ACC112 (cell line): Measurements from ENCODE around the gene OXA1L.
"Not testable (repeated sequence)": the region's sequence is repeated elsewhere in the genome, so short reads cannot be mapped to it uniquely, and the experiment has no call there.

Source experiments
- H2AFZ ChIP-seq: fragments of 200-600 bp; sonication (generic); one replicate; pipeline ENCODE4 v1.6.0; 2017; ENCODE audit warnings: antibody characterized with exemption, low read length; ENCODE audit not compliant: unreplicated experiment
- H3K27ac ChIP-seq: fragments of 200-600 bp; sonication (generic); 2 replicates; pipeline ENCODE4 v1.5.1; 2014; ENCODE audit warnings: low read depth, mild to moderate bottlenecking, antibody characterized with exemption, low read length, moderate library complexity
- H3K27me3 ChIP-seq: fragments of 200-600 bp; sonication (generic); 2 replicates; pipeline ENCODE4 v1.6.1; 2014; ENCODE audit warnings: mild to moderate bottlenecking, antibody characterized with exemption, low read length, moderate library complexity, mixed read lengths; ENCODE audit not compliant: insufficient read depth
- H3K36me3 ChIP-seq: fragments of 200-600 bp; sonication (generic); 2 replicates; pipeline ENCODE4 v1.6.1; 2016; ENCODE audit warnings: mild to moderate bottlenecking, antibody characterized with exemption, low read length, moderate library complexity, mixed read lengths; ENCODE audit not compliant: insufficient read depth
- H3K4me1 ChIP-seq: fragments of 200-600 bp; sonication (generic); one replicate; pipeline ENCODE4 v1.6.1; 2016; ENCODE audit warnings: low read length, mixed read lengths; ENCODE audit not compliant: insufficient read depth, unreplicated experiment, control insufficient read depth
- H3K4me3 ChIP-seq: fragments of 200-600 bp; sonication (generic); 2 replicates; pipeline ENCODE4 v1.5.1; 2014; ENCODE audit warnings: mild to moderate bottlenecking, low read depth, low read length
- H3K79me2 ChIP-seq: fragments of 200-600 bp; sonication (generic); one replicate; pipeline ENCODE4 v1.6.0; 2016; ENCODE audit warnings: low read length; ENCODE audit not compliant: control insufficient read depth, unreplicated experiment, insufficient read depth

The OXA1L gene

DNA sequence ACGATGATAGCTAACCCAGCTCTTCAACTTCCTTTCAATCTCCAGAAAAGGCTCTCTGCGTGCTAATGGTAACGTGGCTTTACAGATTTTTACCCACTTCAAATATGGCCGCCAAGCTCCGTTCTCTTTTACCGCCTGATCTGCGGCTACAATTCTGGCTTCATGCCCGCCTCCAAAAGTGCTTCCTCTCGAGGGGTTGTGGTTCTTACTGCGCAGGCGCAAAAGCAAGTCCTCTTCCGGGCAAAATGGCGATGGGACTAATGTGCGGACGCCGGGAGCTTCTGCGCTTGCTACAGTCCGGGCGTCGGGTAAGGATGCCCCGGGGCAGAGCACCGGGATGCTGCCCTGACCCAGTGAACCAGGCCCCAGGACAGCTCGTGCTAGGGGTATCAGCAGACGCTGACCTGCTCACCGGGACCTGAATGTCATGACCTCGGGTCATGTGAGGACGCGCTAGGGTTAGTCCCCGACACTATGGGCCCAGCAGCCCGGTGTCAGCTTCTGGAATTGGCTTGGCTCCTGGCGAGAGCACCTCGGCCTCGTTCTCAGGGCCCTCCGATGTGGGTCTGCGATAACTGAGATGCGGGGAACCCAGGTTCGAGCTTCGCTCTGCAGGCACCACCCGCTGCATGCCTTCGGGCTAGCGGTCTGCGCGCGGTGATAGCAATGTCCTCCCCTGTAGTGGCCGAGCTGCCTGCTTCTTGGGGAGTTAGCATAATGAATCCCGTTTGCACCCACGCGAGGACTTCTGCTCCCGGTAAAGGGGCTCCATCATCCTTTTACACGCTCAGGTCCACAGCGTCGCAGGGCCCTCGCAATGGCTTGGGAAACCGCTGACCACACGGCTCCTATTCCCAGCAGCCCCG is at the start of gene OXA1L:
Gene OXA1L, plus strand, starts transcription at position 232 of the 866 bp plus-strand sequence. Its CDS starts 14 bp downstream, at position 246.
- Histone ChIP-seq H3K27me3 (no peaks in the 10 kb centered on the region), H3K79me2 (peaks cover 34% of the 10 kb centered on the region), H3K36me3 (peaks cover 38% of the 10 kb centered on the region), H3K4me3 (peak within 1 kb of the TSS; percentile 94), H3K27ac (peak within 1 kb of the TSS; percentile 72), H2AFZ (peak within 1 kb of the TSS; percentile 83), H3K4me1 (peaks cover 16% of the 10 kb centered on the region)

DNA sequence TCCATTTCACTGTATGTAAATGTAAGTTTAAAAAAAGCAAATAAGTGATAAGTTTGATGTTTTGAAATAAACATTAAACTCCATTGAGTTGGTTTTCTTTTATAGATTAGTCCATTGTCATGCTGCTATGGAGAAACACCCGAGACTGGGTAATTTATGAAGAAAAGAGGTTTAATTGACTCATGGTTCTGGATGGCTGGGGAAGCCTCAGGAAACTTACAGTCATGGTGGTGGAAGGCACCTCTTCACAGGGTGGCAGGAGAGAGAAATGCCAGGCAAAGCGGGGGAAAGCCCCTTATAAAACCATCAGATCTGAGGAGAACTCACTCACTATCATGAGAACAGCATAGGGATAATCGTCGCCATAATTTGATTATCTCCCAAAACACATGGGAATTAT is 48.4 kb upstream of the OXA1L start:
- H2AFZ ChIP-seq = no peak overlapping the region
- no peaks in the 10 kb centered on the region for H3K4me1 ChIP-seq
- no peak overlapping the region for H3K27ac ChIP-seq
- H3K36me3 ChIP-seq = no peaks in the 10 kb centered on the region
- H3K79me2 ChIP-seq = no peaks in the 10 kb centered on the region
- H3K4me3 ChIP-seq = no peak overlapping the region
- peaks cover 4% of the 10 kb centered on the region for H3K27me3 ChIP-seq

- Histone ChIP-seq H3K4me3 (no peak overlapping the region), H3K27ac (no peak overlapping the region), H2AFZ (no peak overlapping the region), H3K4me1 (no peaks in the 10 kb centered on the region), H3K79me2 (no peaks in the 10 kb centered on the region), H3K36me3 (no peaks in the 10 kb centered on the region), H3K27me3 (peaks cover 16% of the 10 kb centered on the region)
Observed at GRCh38 chr14:22721213-22721612, 45.3 kb upstream of the OXA1L start.

DNA sequence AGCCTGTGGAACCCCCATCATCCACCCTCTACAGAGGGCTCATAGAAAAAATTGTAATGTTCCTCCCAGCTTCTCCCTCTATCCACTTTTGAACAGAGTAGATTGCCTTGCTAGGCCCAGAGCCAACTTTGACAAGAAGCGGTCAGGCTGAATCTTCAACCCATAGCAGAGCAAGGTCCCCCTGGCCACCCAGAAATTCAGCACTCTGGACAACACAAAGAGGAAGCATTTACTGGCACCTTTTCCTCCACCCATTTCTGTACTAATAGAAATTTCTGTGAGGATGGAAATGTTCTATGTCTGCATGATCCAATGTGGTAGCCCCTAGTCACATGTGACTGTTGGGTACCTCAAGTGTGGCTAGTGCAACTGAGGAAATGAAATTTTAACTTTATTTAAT is 42.7 kb upstream of the OXA1L start:
- H3K4me3 ChIP-seq = no peak overlapping the region
- peaks cover 16% of the 10 kb centered on the region for H3K27me3 ChIP-seq
- H3K4me1 ChIP-seq = no peaks in the 10 kb centered on the region

GRCh38 chr14:22724847-22725246 is 41.6 kb upstream of the OXA1L start:
- not testable (repeated sequence) for H3K4me3 ChIP-seq, H3K79me2 ChIP-seq, H3K27ac ChIP-seq, H3K4me1 ChIP-seq, H3K36me3 ChIP-seq, H2AFZ ChIP-seq
- H3K27me3 ChIP-seq = peaks cover 16% of the 10 kb centered on the region

More for the DNA sequence above, 42.7 kb upstream of the OXA1L start:
- no peaks in the 10 kb centered on the region for H3K79me2 ChIP-seq
- H3K36me3 ChIP-seq = no peaks in the 10 kb centered on the region
- no peak overlapping the region for H2AFZ ChIP-seq
- H3K27ac ChIP-seq = no peak overlapping the region

- not testable (repeated sequence) for H3K27ac ChIP-seq
Observed at GRCh38 chr14:22725374-22725773, 41.1 kb upstream of the OXA1L start.

DNA sequence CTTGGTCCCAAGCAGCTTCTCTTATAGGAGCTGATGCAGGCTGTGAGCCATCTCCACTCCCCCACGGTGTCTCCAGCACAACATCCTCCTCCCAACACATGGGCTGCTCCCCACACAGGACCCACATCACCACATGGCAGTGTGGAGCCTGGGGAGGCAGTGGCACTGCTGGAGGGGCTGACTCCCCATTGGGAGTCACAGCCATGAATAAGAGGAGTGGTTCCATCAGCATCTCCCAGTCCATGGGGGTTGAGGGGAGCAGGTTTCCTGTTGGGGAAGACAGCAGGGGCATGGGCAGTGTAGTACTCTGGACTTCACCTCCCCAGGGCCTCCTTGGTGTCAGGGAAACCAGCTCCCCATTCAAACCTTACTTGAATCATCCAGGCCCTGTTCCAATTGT is 40.5 kb upstream of the OXA1L start:
- no peak overlapping the region for H3K27ac ChIP-seq
- no peaks in the 10 kb centered on the region for H3K79me2 ChIP-seq
- H3K36me3 ChIP-seq = no peaks in the 10 kb centered on the region
- no peak overlapping the region for H2AFZ ChIP-seq
- H3K27me3 ChIP-seq = peaks cover 21% of the 10 kb centered on the region
- H3K4me1 ChIP-seq = no peaks in the 10 kb centered on the region
- H3K4me3 ChIP-seq = no peak overlapping the region

More at GRCh38 chr14:22725374-22725773, 41.1 kb upstream of the OXA1L start:
- not testable (repeated sequence) for H2AFZ ChIP-seq, H3K4me1 ChIP-seq, H3K79me2 ChIP-seq, H3K36me3 ChIP-seq, H3K4me3 ChIP-seq
- peaks cover 16% of the 10 kb centered on the region for H3K27me3 ChIP-seq

DNA sequence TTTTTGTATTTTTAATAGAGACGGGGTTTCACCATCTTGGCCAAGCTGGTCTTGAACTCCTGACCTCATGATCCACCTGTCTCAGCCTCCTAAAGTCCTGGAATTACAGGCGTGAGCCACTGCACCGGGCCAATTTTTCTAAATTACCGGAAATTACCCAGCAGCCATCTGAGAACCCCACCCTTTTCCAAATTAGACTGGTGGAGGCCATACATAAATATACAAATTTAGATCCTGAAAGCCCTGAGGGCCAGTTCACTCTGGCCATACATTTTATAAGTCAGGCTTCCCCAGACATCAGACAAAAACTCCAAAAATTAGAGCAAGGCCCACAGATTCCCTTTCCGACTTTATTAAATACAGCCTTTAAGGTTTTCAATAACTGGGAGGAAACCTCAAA is 34.4 kb upstream of the OXA1L start:
- not testable (repeated sequence) for H3K79me2 ChIP-seq, H3K4me3 ChIP-seq, H3K36me3 ChIP-seq, H2AFZ ChIP-seq, H3K4me1 ChIP-seq, H3K27me3 ChIP-seq, H3K27ac ChIP-seq

DNA sequence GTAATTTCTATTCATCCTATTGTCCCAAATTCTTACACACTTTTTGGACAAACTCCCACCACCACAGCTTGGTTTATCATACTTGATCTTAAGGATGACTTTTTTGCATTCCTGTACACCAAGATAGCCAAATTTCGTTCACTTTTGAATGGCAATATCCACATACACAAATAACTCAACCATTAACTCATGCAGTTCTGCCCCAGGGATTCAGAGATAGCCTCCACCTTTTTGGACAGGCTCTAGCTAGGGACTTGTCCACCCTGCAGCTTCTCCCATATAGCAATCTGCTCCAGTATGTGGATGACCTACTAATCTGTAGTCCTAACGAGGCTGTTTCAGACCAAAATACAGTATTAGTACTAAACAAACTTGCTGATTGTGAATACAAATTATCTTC is 32.7 kb upstream of the OXA1L start:
- H3K79me2 ChIP-seq = no peaks in the 10 kb centered on the region
- H2AFZ ChIP-seq = no peak overlapping the region
- H3K4me3 ChIP-seq = no peak overlapping the region
- H3K36me3 ChIP-seq = no peaks in the 10 kb centered on the region
- H3K27me3 ChIP-seq = 0 out of 2 replicates have a peak, but pooled peaks cover 4% of the 10 kb centered on the region
- H3K27ac ChIP-seq = no peak overlapping the region
- no peaks in the 10 kb centered on the region for H3K4me1 ChIP-seq

GRCh38 chr14:22735096-22735495 is 31.4 kb upstream of the OXA1L start:
- no peak overlapping the region for H3K4me3 ChIP-seq
- H3K27ac ChIP-seq = no peak overlapping the region

DNA sequence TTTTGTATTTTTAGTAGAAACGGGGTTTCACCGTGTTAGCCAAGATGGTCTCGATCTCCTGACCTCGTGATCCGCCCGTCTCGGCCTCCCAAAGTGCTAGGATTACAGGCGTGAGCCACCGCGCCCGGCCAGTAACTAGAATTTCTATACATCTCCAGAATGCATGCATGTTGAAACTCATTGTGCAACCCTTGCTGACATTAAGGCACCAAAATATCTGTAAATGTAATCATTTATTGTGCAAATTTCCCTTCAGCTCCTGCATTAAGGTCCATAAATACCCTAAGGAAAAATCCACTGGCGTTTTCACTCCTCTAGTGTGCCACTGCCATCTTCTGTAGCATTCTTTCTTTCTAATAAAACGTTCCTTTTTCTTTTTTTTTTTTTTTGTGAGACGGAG is 30.1 kb upstream of the OXA1L start:
- not testable (repeated sequence) for H3K27me3 ChIP-seq, H3K4me1 ChIP-seq, H2AFZ ChIP-seq, H3K4me3 ChIP-seq, H3K79me2 ChIP-seq, H3K36me3 ChIP-seq, H3K27ac ChIP-seq

More at GRCh38 chr14:22735096-22735495, 31.4 kb upstream of the OXA1L start:
- H3K4me1 ChIP-seq = no peaks in the 10 kb centered on the region
- H3K79me2 ChIP-seq = no peaks in the 10 kb centered on the region
- H2AFZ ChIP-seq = no peak overlapping the region
- no peaks in the 10 kb centered on the region for H3K36me3 ChIP-seq
- 0 out of 2 replicates have a peak, but pooled peaks cover 4% of the 10 kb centered on the region for H3K27me3 ChIP-seq
